8988T (cell line): ENCODE data around the gene BTBD2.
A peak's percentile ranks its signal among the peaks of the same experiment; 100 is the strongest.

Experiments
- DNase-seq: peaks from one replicate; pipeline ENCODE4 v3.0.0; 2011

BTBD2 gene

DNA sequence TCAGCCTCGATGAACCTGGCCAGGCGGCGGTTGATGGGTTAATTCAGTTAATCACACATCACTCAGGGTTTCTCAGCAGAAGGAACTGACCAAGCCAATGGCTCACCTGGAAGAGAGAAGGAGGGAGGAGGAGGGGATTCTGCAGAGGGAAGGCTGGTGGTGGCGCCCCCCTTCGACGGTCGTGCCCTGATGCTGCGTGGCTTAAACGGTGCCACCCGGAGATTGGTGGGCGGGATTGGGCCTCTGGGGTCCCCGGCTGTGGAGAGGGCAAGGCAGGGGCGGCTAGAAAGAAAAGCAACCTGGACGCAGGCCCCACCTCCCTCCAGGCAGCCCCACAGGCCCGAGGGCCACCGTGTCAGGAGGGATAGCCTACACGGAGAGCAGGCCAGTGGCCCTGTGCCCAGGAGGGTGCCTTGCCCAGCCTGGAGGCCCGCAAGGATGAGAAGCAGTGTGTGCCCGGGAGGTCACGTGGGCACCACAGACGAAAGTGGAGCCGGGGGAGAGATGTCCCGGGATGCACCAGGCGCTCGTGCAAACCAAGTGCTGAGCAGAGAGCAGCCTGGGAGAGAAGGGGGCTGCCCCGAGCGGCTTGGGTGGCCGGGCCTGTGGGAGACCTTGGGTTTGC is 58.5 kb downstream of the BTBD2 start:
- no peak for DNase-seq

DNA sequence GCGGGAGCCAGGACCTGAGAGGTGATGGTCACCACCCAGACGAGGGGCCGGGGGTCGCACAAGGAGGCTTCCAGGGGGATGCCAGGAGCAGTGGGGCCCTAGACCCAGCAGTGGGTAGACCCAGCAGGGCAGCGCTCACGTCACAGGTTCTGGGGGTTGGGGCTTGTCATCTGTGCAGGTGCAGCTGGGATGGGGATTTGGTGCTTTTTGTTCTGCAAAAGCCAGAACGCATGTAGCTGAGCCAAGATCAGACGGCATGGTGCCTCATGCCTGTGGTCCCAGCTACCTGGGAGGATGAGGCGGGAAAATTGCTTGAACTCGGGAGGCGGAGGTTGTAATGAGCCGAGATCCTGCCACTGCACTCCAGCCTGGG is 59.4 kb downstream of the BTBD2 start:
- no peak for DNase-seq

DNA sequence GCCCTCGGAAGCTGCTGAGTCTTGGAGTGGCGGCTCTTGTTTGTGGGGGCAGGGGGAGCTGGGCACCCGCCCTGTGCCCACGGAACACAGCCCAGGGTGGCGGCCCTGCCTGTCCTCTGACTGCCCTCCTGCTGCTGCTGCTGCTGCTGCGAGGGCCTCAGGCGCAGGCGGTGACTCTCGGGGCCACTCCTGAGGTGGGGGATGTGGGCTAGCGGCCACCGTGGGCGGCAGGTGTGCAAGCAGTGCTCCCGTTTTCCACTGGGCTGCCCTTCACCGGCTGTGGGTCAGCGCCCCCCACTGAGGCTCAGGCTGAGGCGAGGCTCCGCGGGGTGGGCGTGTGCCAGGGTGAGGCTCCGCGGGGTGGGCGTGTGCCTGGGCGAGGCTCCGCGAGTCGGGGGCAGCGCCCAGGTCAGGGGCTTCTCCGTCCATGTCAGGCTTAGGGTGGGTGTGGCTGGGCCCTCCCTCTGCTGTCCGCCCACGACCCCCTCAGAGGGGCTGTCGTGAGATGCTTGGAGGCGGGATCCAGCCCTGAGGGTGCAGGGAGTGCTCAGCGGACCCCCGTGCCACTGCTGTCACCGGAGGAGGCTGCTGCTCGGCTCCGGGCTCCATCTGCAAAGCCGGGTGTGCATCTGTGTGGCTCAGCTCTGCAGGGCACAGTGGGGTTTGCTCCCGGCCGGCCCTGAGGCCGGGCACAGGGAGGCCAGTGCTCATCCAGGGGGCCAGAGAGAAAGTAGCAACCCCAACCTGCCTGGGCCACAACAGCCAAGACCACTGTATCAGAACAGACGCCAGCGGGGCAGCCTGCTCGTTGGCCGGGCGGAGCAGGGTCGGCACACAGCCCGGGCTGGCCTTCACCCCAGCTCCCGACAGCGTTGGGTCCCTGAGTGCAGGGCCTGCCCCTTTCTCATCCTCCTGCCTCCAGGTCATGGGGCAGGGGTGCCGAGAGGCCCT is 60.1 kb downstream of the BTBD2 start:
- no peak for DNase-seq

DNA sequence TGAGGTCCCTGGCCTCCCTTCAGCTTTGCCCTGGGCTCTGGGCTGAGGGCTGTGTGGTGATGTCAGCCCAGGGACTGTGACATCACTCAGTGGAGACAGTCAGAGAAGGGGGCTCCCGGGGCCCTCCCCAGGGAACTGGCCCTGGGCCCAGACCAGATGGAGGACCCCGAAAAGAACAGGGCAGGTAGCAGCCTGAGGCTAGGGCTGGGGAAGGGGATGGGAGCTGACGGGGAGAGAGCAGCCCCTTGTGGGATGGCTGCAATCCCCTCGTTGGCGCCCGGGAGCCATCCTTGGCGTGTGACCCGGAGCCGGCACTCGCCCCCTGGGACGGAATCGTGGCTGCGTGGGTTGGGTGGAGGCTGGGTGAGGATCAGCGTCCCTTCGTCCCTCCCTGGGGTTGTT is 61.0 kb downstream of the BTBD2 start:
- no peak for DNase-seq

DNA sequence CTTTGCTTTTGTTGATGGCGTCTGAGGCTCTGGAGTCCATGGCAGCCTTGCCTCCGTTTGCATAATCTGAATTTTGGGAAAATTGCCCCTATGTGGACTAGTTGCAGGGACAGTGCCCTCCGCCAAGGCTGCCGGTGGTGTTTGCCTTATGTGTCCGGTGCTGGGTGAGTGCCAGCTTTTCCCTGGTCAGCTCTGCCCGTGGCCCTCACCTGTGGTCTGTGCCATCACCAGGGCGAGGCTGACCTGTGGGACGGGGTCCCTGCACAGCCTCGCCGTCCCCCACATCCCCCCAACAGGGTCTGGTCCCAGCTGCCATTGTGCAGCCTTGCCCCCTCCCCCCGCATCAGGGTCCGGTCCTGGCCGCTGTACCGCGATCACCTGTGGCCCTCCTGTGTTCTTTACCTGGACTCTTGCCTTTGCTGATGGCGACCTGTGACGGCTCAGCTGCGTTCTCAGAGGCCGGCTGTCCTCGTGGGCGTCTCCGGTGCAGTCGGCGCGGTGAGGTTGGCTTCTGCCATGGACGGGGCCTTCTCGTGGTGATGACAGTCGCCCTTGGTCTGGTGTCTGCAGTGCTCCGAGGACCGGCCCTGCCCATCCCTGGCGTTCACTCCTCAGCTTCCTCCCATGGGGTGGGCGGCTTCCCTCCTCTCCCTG is 61.9 kb downstream of the BTBD2 start:
- DNase-seq: no peak

DNA sequence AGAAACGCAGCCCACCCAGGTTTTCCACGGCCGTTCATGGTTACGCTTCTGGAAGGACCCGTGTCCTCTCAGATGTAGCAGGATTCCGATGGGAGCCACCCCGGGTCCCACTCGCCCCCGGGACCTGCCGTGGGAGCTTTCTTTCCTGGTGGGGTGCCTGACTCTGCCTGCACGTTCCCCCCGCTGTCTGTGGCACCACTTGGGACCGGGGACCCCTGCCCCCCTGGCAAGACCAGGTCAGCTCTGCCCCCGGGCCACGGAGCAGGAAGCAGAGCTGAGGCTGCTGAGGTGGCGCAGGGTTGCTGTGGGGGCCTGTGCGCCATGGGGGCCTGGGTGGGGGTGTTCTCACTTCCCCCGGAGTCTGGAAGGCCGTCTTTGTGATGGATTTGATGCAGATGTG is 62.5 kb downstream of the BTBD2 start:
- DNase-seq: no peak

DNA sequence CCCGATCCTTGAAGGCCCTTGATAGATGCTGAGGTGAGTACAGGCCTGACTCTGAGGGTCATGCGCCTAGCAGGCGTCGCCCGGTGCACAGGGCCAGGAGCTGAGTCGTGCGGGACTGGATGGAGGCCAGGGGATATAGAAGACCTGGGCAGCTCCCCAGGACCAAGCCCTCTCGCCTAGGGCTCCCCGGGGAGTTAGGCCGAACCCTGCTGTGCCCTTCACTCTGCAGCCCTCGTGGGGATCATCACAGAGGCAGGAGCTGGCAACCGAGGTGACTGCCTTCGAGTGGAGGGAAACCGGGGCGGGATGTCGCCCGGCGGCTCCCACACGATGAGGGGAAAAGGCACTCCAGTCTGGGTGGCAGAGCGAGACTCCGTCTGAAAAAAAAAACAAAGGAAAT is 62.9 kb downstream of the BTBD2 start:
- no peak for DNase-seq

DNA sequence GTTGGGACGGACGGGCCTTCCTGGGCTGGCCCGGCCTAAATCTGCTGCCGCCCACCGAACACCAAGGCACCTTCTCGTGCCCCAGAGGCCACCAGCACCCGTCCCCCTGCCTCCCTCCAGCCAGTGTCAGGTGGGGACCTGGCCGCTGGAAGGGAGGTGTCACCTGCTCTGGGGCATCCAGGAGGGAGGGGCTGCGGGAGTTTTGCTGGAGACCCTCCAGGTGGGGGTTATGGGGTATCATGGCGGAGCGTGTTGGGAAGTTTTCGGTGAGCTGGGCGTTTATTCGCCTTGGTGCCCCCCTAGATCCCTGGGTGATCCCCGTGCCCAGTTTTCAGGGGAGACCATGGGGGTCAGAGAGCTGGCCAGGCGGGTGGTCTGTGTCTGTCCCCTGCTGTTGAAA is 64.9 kb downstream of the BTBD2 start:
- no peak for DNase-seq

DNA sequence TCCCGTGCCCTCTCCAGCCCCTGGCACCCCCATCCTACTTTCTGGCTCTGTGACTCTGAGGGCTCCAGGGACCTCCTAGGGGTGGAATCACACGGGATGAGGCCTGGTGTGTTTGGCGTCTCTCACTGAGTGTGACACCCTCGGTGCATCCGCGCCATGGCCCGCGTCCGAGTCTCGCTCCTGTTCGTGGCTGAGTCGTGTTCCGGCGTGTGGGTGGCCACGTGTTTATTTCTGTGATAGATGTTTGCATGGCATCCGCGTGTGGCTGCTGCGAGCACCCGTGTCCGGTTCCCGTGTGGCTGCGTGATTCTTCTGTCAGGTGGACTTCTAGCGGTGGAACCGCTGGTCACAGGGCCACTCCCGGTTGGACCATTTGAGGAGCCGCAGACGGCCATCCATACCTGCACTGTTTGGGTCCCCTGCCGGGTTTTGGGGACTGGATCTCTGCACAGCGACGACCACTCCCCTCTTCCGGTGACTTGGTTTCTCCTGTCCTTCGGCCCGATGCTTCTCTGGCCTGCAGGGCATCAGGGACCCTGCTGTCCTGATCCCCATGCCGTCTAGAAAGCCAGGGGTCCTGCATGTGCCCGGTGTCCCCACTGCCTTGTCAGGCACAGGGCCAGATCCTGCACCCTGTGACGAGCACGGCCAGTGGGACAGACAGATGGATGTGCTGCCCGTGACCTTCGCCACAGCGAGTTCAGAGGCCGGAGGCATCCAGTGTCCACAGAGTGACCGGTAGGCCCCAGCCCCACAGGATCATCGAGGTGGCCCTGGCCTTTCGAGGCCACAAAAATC is 66.0 kb downstream of the BTBD2 start:
- DNase-seq: no peak

DNA sequence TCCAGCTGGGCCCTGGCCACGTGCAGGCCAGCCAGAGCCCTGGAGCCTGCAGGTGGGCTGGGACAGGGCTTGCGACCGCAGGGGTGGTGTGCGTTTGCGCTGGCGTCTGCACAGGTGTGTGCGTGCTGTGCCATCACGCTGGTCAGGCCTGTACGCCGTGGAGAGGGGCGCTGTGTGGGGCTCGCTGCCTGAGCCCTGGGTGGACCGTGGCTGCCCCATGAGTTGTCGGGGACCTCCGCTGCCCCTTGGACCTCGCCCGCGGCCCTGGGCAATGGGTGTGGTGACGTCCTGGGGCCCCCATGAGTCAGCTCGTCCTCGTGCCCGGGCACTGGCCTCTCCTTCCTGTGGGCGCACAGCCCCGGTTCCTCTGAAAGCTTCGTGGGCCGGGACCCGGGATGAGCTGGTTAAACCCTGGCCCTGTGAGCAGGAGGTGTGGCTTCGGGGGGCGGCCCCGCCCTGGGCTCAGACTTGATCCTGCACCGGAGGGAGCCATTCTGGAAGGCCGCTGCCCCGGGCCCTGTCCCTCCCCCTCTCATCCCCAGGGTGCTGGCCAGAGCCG is 67.8 kb downstream of the BTBD2 start:
- DNase-seq: no peak

DNA sequence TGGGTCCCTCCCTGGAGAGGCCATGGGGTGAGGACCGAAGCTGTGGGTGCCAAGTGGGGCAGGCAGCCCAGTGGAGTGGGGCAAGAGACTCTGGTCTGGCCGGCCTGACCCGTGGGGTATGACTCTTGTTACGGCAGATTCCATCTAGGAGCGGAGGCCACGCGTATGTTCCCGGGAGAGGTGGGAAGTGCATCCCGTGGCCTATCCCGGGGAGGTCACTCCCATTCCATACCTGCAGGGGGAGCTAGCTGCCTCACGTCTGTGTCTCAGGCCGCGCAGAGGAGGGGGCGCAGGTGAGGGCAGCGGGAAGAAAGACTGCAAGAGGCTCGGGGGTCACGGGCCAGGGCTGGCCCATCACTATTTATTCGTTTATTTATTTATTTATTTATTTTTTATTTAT is 69.6 kb downstream of the BTBD2 start:
- DNase-seq: peak; percentile 83

DNA sequence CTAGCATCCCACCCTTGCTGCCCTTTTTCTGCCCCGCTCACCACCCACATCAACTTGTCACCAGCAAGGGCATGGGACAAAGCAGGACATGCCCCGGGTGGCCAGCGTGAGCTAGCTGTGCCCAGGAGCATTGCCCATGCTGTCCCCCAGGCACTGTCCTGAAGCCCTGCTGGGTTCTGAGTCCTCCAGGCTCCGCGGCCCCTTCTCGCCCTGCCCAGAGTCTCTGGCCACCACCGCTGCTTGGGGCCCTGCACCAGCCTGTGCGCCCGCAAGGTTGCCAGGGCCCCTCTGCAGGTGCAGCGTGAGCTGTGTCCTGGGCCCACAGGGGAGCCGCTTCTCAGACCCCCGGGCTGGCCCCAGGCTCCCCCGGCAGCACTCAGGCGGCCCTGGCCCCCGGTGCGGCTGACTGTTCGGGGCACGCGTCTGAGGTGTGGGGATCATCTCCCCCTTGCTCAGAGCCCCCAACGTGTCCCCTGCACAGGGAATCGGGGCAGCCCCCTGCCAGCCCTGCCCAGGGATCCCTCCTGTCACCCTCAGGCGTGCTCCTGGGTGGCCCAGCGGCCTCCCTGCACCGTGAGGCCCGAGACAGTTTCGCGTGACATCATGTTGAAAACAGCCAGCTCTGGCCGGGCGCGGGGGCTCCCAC is 70.5 kb downstream of the BTBD2 start:
- no peak for DNase-seq

DNA sequence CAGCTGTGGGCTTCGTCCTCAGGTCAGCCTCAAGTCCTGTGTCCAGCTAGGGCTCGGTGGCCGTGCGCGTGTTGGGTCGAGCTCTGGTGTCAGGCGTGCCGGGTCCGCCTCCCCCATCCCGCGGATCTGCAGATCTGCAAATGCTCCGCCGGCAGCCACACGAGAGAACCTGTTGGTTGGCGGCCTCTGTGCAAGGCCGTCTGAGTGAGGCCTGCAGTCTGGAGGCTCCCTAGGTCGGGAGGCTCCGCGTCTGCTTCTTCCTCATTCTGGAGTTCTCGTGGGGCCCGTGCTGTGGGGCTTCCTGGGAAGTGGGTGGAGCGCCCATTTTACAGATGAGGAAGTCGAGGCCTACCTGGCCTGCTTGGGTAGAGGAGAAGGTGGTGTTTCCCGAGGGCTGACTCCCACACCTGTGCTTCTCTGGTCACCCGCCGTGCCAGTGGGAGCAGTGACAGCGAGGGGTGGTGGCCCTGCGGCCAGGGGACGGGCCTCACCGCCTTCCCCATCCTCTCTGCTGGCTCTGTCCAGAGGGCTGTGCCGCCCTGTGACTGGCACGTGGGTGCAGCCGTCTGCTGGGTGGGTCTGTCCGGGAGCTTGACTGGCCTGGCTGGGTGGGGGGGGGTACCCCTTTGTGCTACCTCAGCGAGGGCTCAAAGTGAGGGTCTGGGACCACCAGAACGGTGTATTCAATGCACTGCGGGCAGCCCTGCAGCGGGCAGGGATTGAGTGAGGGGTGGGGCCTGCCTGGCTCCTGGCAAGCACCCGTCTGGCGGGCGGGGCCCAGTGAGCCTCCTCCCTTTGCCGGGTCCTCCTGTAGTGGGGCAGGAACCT is 71.2 kb downstream of the BTBD2 start:
- no peak for DNase-seq

DNA sequence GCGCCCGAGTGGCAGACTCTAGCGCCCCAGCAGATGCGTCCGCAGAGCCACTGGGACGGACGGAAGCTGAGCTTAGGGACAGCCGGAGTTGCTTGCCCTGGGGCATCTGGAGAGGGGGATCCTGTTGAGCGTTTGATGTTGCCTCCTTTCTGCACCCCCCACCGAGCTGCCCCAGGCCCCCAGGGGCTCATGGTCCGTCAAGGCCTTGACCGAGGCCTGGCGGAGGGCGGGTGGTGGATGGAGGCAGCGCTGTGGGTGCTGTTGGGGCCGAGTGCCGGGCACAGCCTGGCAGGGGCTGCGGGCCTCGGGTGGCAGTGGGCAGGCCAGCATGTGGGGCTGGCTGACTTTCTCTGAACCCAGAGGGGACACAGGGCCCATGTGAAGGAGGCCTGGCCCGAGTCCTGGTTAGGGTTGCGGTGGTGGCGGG is 71.8 kb downstream of the BTBD2 start:
- DNase-seq: no peak

DNA sequence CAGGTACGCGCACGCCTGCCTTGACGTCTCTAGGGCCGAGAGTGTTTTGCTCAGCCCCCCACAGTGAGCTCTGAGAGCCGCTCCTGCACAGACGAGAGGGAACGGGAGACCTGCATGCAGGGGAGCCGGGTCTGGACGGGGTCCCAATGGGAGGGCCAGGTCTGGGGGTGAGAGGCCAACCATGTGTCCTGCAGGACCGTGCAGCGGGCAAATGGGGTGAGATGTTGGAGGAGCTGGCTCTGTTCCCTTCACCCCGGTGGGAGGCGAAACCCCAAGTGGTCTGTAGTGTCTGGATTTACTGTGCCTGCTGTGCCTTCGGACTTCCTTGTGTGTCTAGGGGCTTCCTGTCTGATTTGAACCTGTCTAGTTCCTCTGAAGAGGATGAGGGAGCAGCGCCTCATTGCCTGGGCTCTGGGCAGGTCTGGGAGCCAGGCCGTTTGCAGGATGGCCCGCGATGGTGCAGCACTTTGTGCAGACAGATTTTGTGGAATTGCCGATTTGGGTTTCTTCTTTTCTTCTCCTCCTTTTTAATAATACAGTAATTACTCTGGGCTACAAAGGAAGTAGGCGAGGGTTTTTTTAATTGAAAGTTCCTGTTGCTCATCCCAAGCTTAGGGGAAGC is 72.5 kb downstream of the BTBD2 start:
- DNase-seq: no peak

DNA sequence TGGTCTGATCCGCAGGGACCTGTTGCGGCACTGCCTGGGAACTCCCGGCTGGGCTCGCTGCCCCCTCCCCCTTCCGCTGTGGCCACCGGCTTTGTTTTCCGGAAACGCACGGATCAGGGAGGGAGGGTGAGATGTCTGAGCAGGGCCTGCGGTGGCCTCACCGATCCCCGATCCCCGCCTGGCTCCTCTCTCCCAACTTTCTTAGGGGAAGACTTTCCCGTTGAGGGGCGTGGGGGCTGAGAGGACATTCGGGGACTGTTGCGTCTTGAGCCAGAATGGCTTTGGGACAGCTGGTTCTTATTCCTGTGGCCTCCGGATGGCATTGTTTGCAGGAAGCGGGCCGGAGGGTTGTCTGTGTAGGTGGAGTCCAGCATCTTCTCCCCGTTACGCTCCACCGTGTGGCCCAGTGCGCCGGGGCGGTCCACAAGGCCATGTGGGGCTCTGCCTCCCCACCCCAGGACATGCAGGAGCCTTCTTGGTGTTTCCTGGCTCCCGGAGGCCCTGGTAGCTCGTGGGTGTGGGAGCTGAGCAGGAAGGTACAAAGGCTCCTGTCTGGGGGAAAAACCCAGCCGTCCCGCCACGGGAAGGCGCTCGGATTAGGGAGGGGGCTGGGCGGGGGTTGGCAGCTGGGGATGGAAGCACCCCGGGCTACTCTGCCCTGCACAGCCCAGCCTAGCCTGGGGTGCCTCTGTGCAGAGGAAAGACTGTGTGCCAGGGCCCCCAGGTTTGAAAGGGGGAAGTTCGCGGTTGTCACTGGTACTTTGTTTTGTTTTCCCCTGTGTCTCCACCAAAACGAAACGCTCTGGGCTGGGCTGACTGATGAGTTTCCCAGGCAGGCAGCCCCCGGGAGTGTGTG is 73.2 kb downstream of the BTBD2 start:
- DNase-seq: peak; percentile 79

DNA sequence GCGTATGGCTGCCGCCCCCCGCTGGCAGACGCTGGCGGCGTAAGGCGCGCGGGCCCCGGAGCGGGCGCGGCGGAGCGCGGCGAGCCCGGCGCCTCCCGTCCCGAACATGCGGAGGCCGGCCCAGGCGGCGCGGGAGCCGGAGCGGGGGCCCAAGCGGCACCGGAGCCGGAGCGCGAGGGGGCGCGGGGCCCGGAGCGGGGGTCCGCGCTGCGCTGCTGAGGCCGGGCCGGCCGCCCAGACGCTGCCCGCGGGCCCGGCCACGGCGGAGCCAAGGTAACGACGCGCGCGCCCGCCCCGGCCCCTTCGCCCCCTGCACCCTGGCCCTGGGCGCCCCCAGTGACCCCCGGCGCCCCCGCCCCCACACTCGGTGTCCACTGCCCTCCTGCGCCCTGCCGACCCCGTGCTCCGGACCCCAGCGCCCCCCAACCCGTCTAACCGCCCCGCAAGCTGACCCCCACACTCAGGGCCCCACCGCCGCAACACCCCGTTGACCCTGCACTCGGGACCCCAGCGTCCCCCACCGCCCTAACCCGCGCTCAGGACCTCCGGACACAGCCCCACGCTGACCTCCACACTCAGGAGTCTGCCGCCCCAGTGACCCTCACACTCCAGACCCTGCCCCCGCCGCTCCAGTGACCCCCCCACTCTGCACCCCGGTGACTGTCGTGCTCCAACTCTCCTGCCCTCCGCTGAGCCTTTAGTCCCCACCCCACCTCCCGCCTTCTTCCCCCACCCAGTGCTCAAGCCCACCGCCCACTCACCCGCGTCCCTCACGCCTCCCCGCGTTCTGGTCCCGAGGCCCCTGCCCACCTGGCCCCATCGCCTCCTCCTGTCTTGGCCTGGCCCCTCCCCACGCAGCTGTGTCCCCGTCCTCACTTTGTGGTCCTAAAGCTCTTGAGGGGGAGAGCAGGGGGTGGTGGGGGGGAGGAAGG is 74.1 kb downstream of the BTBD2 start, which contains the start of gene CSNK1G2:
Gene CSNK1G2 (plus strand): TSS at position 27 of the 932 bp plus-strand sequence. CDS start 28,601 bp downstream, outside the sequence.
- no peak for DNase-seq

DNA sequence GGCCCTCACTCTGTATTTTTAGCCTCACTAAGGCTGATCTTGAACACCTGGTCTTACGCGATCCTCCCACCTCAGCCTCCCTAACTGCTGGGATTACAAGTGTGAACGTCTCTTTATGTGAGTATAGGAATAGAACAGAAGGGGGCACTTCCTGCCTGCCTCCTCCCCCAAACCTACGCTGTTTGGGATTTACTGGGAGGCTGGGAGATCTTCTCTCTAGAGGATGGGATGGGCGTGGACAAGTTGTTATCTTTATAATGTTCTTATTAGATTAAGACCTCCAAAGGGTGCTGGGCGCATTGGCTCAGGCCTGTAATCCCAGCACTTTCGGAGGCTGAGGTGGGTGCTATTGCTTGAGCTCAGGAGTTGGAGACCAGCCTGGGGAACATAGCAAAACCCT is 77.4 kb downstream of the BTBD2 start:
- DNase-seq: no peak
